ENCODE results near the gene TUBB2B.
"Not testable (repeated sequence)": the region's sequence is repeated elsewhere in the genome, so short reads cannot be mapped to it uniquely, and the experiment has no call there.

TUBB2B gene

DNA sequence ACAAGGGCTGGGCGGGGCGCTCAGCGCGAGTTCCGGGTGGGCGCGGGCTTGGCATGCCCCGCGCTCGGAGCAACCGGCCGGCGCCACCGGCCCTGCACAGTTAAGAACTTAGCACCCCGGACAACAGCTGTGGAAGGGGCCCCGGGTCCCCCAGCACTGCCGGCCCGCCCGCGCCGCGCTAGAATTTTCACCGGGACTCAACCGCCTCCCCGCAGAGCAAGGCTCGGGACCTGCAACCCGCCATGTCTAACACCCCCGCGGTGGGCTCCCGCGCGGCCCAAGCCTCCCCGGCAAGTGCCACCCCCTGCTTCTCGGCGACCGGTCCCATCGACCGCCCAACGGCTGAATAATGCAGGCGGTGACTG is 26.1 kb upstream of the TUBB2B start:
- DNase-seq, result no peak

DNA sequence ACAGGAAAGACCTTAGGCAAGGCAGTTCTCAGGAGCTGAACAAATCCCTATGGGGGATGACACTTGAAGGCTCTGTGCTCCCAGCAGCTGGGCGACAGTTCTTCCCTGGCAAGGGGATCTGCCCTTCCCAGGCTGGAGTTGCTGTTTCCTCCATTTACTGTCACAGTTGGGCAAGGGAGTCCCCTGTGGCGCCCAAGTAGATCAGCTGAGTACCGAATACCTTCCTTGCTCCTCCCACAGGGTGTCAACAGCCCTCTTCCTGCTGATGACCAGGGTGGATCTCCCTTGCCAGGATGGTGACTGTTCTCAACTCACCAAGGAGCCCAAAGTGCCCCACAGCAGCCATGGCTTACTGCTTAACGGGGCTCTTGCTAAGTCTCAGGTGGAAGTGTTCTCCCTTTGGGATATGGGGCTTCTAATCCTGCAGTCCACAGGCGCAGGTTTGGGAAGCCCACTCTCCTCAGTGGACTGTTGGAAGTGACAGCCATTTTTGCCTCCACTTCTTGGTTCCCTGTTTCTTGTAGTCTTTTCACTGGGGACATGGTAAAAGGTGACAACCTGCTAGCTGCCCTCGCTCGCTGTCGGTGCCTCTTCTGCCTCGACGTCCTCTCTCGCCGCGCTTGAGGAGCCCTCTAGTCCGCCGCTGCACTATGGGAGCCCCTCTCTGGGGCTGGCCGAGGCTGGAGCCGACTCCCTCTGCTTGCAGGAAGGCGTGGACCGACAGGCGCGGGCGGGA is 25.6 kb upstream of the TUBB2B start:
- DNase-seq, result no peak

DNA sequence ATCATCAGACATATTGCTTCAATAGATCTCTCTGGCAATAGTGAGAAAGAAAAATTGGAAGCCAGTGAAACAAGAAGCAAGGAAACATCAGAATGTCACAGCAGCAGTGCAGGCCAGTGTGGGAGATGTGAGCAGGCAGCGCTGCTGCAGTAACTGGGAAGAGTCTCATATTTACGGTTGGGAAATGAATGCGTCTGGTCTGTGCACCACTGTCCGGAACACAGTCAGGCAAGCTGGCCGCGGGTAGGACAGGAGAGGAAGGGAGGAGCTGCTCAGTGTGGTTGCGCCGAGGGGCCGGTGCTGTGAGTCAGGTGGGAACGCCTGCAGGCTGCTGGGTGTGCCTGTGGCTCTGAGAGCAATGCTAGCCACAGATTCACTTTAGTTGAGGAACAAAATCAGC is 24.9 kb upstream of the TUBB2B start:
- DNase-seq, result no peak

GRCh38 chr6:3251462-3252314 is 24.2 kb upstream of the TUBB2B start:
- peak; percentile 89 for DNase-seq

GRCh38 chr6:3250231-3250675 is 22.8 kb upstream of the TUBB2B start:
- DNase-seq, result peak; percentile 69

DNA sequence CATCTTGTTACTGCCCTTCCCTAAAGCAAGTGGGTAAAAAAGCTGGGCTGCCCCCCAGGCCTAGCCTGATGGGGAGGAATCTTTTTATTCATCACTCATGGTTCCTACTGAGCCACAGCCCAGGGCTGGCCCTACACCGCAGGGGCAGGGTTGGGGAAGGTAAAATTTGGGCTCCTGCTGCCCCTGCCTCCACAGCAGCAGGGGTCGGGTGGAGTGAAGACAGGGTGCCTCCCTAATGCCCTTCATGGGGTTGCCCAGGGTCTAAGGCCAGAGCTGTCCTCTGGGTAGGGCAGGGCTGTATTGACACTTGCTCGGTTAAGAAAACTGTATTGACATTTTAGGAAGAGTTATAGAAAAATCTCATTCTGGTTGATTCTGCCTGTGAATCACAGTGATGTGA is 22.4 kb upstream of the TUBB2B start:
- no peak for DNase-seq

GRCh38 chr6:3247255-3248146 is 20.0 kb upstream of the TUBB2B start:
- DNase-seq, result peak; percentile 82

GRCh38 chr6:3245216-3245615 is 17.8 kb upstream of the TUBB2B start:
- DNase-seq, result no peak

DNA sequence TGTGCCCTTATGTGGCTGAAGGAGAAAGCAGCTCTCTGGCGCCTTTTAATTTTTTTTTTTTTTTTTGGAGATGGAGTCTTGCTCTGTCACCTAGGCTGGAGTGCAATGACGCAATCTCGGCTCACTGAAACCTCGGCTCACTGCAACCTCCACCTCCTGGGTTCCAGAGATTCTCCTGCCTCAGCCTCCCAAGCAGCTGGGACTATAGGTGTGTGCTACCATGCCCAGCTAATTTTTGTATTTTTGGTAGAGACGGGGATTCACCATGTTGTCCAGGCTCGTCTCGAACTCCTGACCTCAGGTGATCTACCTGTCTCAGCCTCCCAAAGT is 17.3 kb upstream of the TUBB2B start:
- DNase-seq, result not testable (repeated sequence)

DNA sequence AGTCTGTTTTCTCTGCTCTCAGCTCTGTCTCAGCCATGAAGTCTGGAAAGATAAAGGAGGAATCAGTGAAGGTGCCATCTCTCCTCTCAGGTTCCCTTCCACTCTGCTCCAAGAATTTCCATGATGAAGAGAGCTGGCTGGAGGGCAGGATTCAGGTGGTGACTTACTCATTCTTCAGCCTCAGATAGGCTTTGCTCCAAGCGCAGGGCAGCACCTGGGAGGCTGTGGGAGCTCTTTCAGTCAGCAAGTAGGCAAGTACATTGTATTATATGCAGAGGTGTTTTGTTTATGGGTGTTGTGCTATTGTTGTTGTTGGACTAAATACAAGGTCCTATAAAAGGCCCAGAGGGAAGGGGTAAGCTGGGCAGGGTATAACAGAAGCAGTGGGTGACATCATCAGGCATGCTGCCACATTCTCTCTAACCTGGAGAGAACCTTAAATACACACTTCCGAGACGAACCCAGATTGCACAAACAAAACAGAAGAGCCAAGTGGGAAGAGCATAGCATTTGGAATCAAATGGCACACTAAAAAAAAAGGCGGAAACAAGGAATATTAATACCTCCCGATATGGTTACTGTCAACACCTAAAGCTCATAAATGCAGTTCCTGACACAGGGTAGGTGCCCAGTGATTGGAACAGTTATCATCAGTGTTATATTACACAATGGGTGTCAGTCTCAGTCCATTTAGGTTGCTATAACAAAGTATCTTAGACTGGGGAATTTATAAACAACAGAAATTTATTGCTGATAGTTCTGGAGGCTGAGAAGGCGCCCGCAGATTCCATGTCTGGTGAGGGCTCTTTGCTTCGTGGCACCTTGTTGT is 16.8 kb upstream of the TUBB2B start:
- peak; percentile 9 for DNase-seq

DNA sequence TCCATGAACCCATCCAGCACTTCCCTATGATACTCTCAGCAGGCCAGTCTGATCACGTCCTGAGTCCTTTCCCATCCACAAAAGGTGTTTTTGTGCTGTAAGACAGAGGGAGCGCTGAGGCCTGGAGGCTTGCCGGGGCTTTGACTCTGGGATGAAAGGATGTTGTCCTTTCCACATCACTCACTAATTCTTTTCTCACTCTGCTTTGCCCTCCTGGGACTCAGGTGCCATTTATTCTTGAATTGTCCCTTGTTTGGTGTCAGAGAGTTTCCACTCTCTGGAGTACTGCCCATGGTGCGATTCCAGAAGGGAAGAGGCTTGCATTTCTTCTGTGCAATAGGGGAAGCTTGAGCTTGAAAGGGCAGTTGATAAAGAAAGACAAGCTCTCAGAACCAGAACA is 15.3 kb upstream of the TUBB2B start:
- DNase-seq, result no peak

DNA sequence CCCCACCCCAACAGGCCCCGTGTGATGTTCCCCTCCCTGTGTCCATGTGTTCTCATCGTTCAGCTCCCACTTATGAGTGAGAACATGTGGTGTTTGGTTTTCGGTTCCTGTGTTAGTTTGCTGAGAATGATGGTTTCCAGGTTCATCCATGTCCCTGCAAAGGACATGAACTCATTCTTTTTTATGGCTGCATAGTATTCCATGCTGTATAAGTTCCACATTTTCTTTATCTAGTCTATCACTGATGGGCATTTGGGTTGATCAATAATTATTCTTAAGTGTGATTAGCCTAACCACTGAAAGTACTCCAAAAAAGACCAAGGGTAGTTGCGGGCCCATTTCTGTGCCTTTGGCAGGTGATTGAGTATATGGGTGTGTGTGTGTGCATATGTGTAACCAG is 14.3 kb upstream of the TUBB2B start:
- not testable (repeated sequence) for DNase-seq

- peak; percentile 23 for DNase-seq
These were observed 13.1 kb upstream of the TUBB2B start for GRCh38 chr6:3240595-3240994.

DNA sequence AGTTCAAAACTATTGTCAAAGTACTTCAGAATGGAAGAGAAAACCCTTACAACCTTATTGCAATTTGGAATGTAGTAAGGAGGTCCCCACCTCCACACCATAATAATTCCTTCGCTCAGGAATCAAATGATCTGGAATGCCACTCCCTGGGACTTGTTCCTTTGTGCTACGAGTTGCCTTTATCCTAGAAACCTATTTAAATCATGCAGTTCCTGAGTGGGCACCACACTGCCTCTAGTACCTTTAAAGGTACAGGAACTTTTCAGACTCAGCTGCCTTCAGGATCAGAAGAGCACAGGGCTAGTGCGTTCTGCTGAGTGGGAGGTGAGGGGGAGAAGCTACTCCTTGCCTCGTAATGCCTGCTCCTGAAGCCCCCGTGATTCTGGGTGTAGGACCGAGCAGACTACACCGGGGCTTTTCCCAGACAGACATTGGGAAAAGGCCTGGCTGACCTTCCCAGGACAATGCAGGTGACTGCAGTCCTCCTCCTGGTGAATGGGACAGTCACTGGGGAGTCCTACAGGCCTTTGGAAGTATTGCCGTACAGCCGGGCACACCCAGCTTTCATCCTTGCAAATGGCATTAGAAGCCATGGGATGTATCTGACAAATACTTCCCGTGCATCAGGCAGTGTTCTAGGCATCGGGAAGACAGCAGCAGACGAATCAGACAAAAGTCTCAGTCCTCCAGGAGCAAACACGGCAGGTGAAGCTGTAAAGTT is 11.8 kb upstream of the TUBB2B start:
- peak; percentile 9 for DNase-seq

DNA sequence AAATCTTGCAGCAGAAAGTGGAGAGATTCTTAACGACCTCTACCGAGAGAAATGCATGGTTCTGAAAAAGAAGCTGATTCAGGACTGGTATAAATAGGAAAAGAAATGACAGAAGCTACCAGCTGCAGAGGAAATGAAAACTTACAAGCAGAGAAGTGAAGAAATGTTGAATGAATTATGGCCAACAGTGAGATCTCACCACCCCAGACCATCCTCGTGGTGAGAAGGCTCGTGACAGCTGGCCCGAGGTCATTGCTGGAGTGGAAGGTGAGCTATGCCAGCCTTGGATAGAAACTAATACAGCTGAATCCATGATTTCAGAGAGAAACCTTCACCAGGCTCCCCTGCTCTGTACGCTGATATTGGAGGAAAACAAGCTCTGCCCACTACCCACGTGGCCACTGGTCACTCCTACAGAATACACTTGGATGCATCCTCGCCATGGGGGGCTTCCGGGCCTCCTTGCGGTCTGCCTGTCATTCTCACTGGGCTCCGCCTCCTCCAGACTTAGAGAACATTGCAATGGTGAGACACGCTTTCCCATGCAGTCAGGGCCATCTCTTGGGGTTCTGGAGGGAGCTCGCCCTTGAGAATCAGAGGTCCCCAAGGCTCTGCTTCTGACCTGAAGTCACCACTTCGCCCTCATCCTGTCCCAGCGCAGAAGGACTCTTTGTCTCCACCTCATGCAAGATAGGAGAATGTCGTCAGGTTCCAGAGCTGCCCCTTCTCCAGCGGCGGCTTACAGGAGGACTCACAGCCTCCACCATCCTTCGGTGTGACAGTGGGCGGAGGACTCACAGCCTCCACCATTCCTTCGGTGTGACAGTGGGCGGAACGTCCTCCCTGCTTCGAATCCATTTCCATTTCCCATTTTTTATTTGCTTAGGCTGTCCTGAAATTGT is 10.6 kb upstream of the TUBB2B start:
- DNase-seq, result no peak

DNA sequence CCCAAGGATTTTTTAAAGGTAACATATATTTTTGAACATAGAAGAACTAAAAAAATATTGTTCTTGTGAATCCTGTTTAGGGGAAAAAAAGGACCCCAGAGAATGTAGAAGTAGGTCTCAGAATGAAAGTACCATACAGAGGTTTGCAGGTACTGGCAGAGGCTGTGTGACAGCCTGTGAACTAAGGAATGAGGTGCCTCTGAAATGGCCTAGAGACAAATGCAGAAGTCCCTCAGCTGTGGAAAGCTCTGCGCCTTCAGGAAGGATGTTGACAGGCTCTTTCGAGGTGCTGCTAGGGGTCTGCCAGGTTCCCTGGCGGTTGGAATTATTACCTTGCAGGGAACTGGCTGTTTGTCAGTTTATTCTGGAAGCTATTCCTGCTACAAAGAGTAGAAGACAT is 8.6 kb upstream of the TUBB2B start:
- no peak for DNase-seq

- DNase-seq, result no peak
These were observed 8.0 kb upstream of the TUBB2B start for GRCh38 chr6:3235486-3235885.

- DNase-seq, result no peak
These were observed 6.5 kb upstream of the TUBB2B start for GRCh38 chr6:3233904-3234303.

DNA sequence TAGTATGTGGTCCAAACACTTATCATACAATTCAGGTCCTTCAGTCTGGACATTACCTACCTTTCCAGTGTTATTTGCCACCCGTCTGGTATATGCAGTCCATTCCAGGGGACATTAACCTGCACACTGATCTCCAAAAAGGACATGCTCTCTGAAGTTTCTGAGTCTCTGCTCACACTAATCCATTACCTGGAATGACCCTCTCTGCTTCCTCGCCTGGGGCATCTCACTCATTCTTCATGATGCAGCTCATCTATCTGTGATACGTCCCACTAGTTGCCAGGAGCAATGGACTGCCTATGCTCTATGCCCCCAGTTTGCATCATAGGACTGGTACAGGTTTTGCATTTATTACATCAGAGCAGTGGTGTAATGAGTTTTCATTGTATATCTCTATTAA is 5.9 kb upstream of the TUBB2B start:
- DNase-seq, result no peak
